Measurements from ENCODE around the gene MYMK.
"Not testable (repeated sequence)": the region's sequence is repeated elsewhere in the genome, so short reads cannot be mapped to it uniquely, and the experiment has no call there.

MYMK gene

GRCh38 chr9:133524679-133525228, at the start of gene MYMK:
TSS of gene MYMK (minus strand) at chr9:133524959. CDS start at chr9:133524844, 115 bp downstream.
- DNase-seq (ENCODE audit: low read depth in 2 of 2) = no peak

GRCh38 chr9:133573791-133574515, 49.2 kb upstream of the MYMK start:
- DNase-seq (ENCODE audit: low read depth in 2 of 2) = no peak

- DNase-seq (ENCODE audit: low read depth in 2 of 2) = no peak
Observed at GRCh38 chr9:133572821-133573361, 48.1 kb upstream of the MYMK start.

- DNase-seq (ENCODE audit: low read depth in 2 of 2) = no peak
Observed at GRCh38 chr9:133571896-133572595, 47.3 kb upstream of the MYMK start.

- no peak for DNase-seq (ENCODE audit: low read depth in 2 of 2)
Observed at GRCh38 chr9:133571391-133571890, 46.7 kb upstream of the MYMK start.

GRCh38 chr9:133570691-133571080, 45.9 kb upstream of the MYMK start:
- no peak for DNase-seq (ENCODE audit: low read depth in 2 of 2)

- DNase-seq (ENCODE audit: low read depth in 2 of 2) = no peak
Observed at GRCh38 chr9:133569891-133570690, 45.3 kb upstream of the MYMK start.

- DNase-seq (ENCODE audit: low read depth in 2 of 2) = no peak
Observed at GRCh38 chr9:133569121-133569785, 44.5 kb upstream of the MYMK start.

- no peak for DNase-seq (ENCODE audit: low read depth in 2 of 2)
Observed at GRCh38 chr9:133568186-133568585, 43.4 kb upstream of the MYMK start.

GRCh38 chr9:133566817-133567216, 42.1 kb upstream of the MYMK start:
- no peak for DNase-seq (ENCODE audit: low read depth in 2 of 2)

GRCh38 chr9:133566382-133566781, 41.6 kb upstream of the MYMK start:
- no peak for DNase-seq (ENCODE audit: low read depth in 2 of 2)

GRCh38 chr9:133564451-133565116, 39.8 kb upstream of the MYMK start:
- no peak for DNase-seq (ENCODE audit: low read depth in 2 of 2)

GRCh38 chr9:133563814-133564213, 39.1 kb upstream of the MYMK start:
- DNase-seq (ENCODE audit: low read depth in 2 of 2) = not testable (repeated sequence)

GRCh38 chr9:133563291-133563796, 38.6 kb upstream of the MYMK start:
- no peak for DNase-seq (ENCODE audit: low read depth in 2 of 2)

GRCh38 chr9:133562611-133563290, 38.0 kb upstream of the MYMK start:
- no peak for DNase-seq (ENCODE audit: low read depth in 2 of 2)

GRCh38 chr9:133561976-133562554, 37.3 kb upstream of the MYMK start:
- no peak for DNase-seq (ENCODE audit: low read depth in 2 of 2)

- no peak for DNase-seq (ENCODE audit: low read depth in 2 of 2)
Observed at GRCh38 chr9:133560944-133561343, 36.2 kb upstream of the MYMK start.

- no peak for DNase-seq (ENCODE audit: low read depth in 2 of 2)
Observed at GRCh38 chr9:133560311-133560710, 35.6 kb upstream of the MYMK start.

Measured in stimulated activated CD8-positive, alpha-beta memory T cell treated with anti-CD3 and anti-CD28 coated beads, Interleukin-15, amount 100 ng/mL, for 4 hours (primary cell).